ENCODE results near the gene ADAP1.
A peak's percentile ranks its signal among the peaks of the same experiment; 100 is the strongest.

ADAP1 gene

GRCh38 chr7:891291-891690 lies 63.2 kb downstream of the ADAP1 start:
- H3K4ac ChIP-seq (ENCODE audit: low read depth, low read length), result no peak overlapping the region
- no peak overlapping the region for H2AK5ac ChIP-seq (ENCODE audit: low read length)
- H3K79me2 ChIP-seq (ENCODE audit: control insufficient read depth, insufficient read depth, low read length), result peaks cover 23% of the 10 kb centered on the region
- no CpG with 5 or more reads among the region's 29 CpGs for WGBS (ENCODE audit: extremely low coverage, insufficient coverage, low lambda C conversion rate)
- no peak overlapping the region for H3K18ac ChIP-seq (ENCODE audit: low read length)
- no peak overlapping the region for H3K56ac ChIP-seq (ENCODE audit: low read length)
- H3K4me2 ChIP-seq (ENCODE audit: low read length), result no peak overlapping the region
- no peak overlapping the region for H3K23ac ChIP-seq (ENCODE audit: low read length)
- no peak for DNase-seq
- no peak overlapping the region for H4K8ac ChIP-seq (ENCODE audit: low read depth, low read length)
- H4K5ac ChIP-seq (ENCODE audit: low read length), result no peak overlapping the region
- no peak overlapping the region for H2BK120ac ChIP-seq (ENCODE audit: low read depth, low read length)
- peaks cover 22% of the 10 kb centered on the region for H3K79me1 ChIP-seq (ENCODE audit: low read length)
- H2BK15ac ChIP-seq (replicated peaks; ENCODE audit: low read depth), result no peak overlapping the region
- H3K27me3 ChIP-seq (ENCODE audit: insufficient read depth, low read length, poor library complexity), result no peaks in the 10 kb centered on the region
- no peak overlapping the region for H3K27ac ChIP-seq (ENCODE audit: low read depth, low read length)
- H3K36me3 ChIP-seq (ENCODE audit: control insufficient read depth, insufficient read depth, low read length), result peaks cover 14% of the 10 kb centered on the region
- H3K9ac ChIP-seq (ENCODE audit: low read length), result no peak overlapping the region
- no peak overlapping the region for H3K4me3 ChIP-seq (ENCODE audit: low read length)
- no peaks in the 10 kb centered on the region for H3K4me1 ChIP-seq (ENCODE audit: control insufficient read depth, low read depth, low read length)
- H2BK5ac ChIP-seq (ENCODE audit: low read length), result no peak overlapping the region

GRCh38 chr7:890868-891267 lies 63.6 kb downstream of the ADAP1 start:
- H2AK5ac ChIP-seq (ENCODE audit: low read length), result no peak overlapping the region
- H3K4ac ChIP-seq (ENCODE audit: low read depth, low read length), result no peak overlapping the region
- no peak overlapping the region for H4K8ac ChIP-seq (ENCODE audit: low read depth, low read length)
- H2BK120ac ChIP-seq (ENCODE audit: low read depth, low read length), result no peak overlapping the region
- no peak overlapping the region for H3K9ac ChIP-seq (ENCODE audit: low read length)
- H3K56ac ChIP-seq (ENCODE audit: low read length), result no peak overlapping the region
- peaks cover 25% of the 10 kb centered on the region for H3K79me1 ChIP-seq (ENCODE audit: low read length)
- H3K27ac ChIP-seq (ENCODE audit: low read depth, low read length), result no peak overlapping the region
- WGBS (ENCODE audit: extremely low coverage, insufficient coverage, low lambda C conversion rate), result no CpG with 5 or more reads among the region's 15 CpGs
- H3K27me3 ChIP-seq (ENCODE audit: insufficient read depth, low read length, poor library complexity), result no peaks in the 10 kb centered on the region
- no peak overlapping the region for H3K4me3 ChIP-seq (ENCODE audit: low read length)
- no peak for DNase-seq
- H3K4me1 ChIP-seq (ENCODE audit: control insufficient read depth, low read depth, low read length), result no peaks in the 10 kb centered on the region
- no peak overlapping the region for H2BK5ac ChIP-seq (ENCODE audit: low read length)
- H3K79me2 ChIP-seq (ENCODE audit: control insufficient read depth, insufficient read depth, low read length), result peaks cover 27% of the 10 kb centered on the region
- no peak overlapping the region for H3K18ac ChIP-seq (ENCODE audit: low read length)
- no peak overlapping the region for H4K5ac ChIP-seq (ENCODE audit: low read length)
- no peak overlapping the region for H2BK15ac ChIP-seq (replicated peaks; ENCODE audit: low read depth)
- no peak overlapping the region for H3K23ac ChIP-seq (ENCODE audit: low read length)
- peaks cover 14% of the 10 kb centered on the region for H3K36me3 ChIP-seq (ENCODE audit: control insufficient read depth, insufficient read depth, low read length)
- H3K4me2 ChIP-seq (ENCODE audit: low read length), result no peak overlapping the region

DNA sequence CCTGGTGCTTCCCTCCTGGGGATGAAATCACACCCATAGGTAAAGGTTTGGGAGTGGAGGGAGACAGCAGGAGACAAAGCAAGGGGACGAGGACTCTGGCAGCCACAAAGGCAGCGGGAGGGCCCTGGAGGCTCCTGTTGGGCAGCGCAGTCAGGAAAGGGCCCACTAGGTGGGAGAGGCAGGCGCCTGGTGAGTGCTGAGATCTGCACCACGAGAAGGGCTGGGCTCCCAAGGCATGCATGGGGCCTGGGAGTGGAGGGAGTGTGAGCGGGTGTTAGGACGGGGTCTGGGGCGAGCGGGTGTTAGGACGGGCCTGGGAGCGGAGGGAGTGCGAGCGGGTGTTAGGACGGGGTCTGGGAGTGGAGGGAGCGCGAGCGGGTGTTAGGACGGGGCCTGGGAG lies 65.1 kb downstream of the ADAP1 start:
- H3K56ac ChIP-seq (ENCODE audit: low read length), result peak overlapping the region; percentile 45
- H4K8ac ChIP-seq (ENCODE audit: low read depth, low read length), result no peak overlapping the region
- H3K4me2 ChIP-seq (ENCODE audit: low read length), result peak overlapping the region; percentile 6
- peaks cover 10% of the 10 kb centered on the region for H3K36me3 ChIP-seq (ENCODE audit: control insufficient read depth, insufficient read depth, low read length)
- no peaks in the 10 kb centered on the region for H3K27me3 ChIP-seq (ENCODE audit: insufficient read depth, low read length, poor library complexity)
- H3K4ac ChIP-seq (ENCODE audit: low read depth, low read length), result no peak overlapping the region
- no peak overlapping the region for H2BK15ac ChIP-seq (replicated peaks; ENCODE audit: low read depth)
- no peak overlapping the region for H2BK120ac ChIP-seq (ENCODE audit: low read depth, low read length)
- no peak overlapping the region for H3K27ac ChIP-seq (ENCODE audit: low read depth, low read length)
- DNase-seq, result peak; percentile 51
- H2AK5ac ChIP-seq (ENCODE audit: low read length), result no peak overlapping the region
- peak overlapping the region; percentile 45 for H3K23ac ChIP-seq (ENCODE audit: low read length)
- no peak overlapping the region for H2BK5ac ChIP-seq (ENCODE audit: low read length)
- H3K18ac ChIP-seq (ENCODE audit: low read length), result no peak overlapping the region
- peaks cover 34% of the 10 kb centered on the region for H3K79me1 ChIP-seq (ENCODE audit: low read length)
- H4K5ac ChIP-seq (ENCODE audit: low read length), result no peak overlapping the region
- H3K79me2 ChIP-seq (ENCODE audit: control insufficient read depth, insufficient read depth, low read length), result peaks cover 41% of the 10 kb centered on the region
- H3K4me1 ChIP-seq (ENCODE audit: control insufficient read depth, low read depth, low read length), result no peaks in the 10 kb centered on the region
- H3K9ac ChIP-seq (ENCODE audit: low read length), result peak overlapping the region; percentile 7
- no peak overlapping the region for H3K4me3 ChIP-seq (ENCODE audit: low read length)
- no CpG with 5 or more reads among the region's 18 CpGs for WGBS (ENCODE audit: extremely low coverage, insufficient coverage, low lambda C conversion rate)

GRCh38 chr7:889025-889390 lies 65.5 kb downstream of the ADAP1 start:
- no peaks in the 10 kb centered on the region for H3K4me1 ChIP-seq (ENCODE audit: control insufficient read depth, low read depth, low read length)
- no peak overlapping the region for H4K5ac ChIP-seq (ENCODE audit: low read length)
- H2BK120ac ChIP-seq (ENCODE audit: low read depth, low read length), result no peak overlapping the region
- H3K23ac ChIP-seq (ENCODE audit: low read length), result peak overlapping the region; percentile 45
- peaks cover 35% of the 10 kb centered on the region for H3K79me1 ChIP-seq (ENCODE audit: low read length)
- H2BK5ac ChIP-seq (ENCODE audit: low read length), result no peak overlapping the region
- no peak overlapping the region for H3K4me3 ChIP-seq (ENCODE audit: low read length)
- no CpG with 5 or more reads among the region's 15 CpGs for WGBS (ENCODE audit: extremely low coverage, insufficient coverage, low lambda C conversion rate)
- H3K4ac ChIP-seq (ENCODE audit: low read depth, low read length), result no peak overlapping the region
- no peaks in the 10 kb centered on the region for H3K27me3 ChIP-seq (ENCODE audit: insufficient read depth, low read length, poor library complexity)
- H3K4me2 ChIP-seq (ENCODE audit: low read length), result peak overlapping the region; percentile 6
- no peak for DNase-seq
- no peak overlapping the region for H3K27ac ChIP-seq (ENCODE audit: low read depth, low read length)
- peaks cover 9% of the 10 kb centered on the region for H3K36me3 ChIP-seq (ENCODE audit: control insufficient read depth, insufficient read depth, low read length)
- no peak overlapping the region for H2BK15ac ChIP-seq (replicated peaks; ENCODE audit: low read depth)
- peaks cover 45% of the 10 kb centered on the region for H3K79me2 ChIP-seq (ENCODE audit: control insufficient read depth, insufficient read depth, low read length)
- no peak overlapping the region for H3K18ac ChIP-seq (ENCODE audit: low read length)
- H3K56ac ChIP-seq (ENCODE audit: low read length), result peak overlapping the region; percentile 45
- no peak overlapping the region for H2AK5ac ChIP-seq (ENCODE audit: low read length)
- H4K8ac ChIP-seq (ENCODE audit: low read depth, low read length), result no peak overlapping the region
- H3K9ac ChIP-seq (ENCODE audit: low read length), result peak overlapping the region; percentile 7

GRCh38 chr7:888081-889024 lies 66.1 kb downstream of the ADAP1 start:
- H4K8ac ChIP-seq (ENCODE audit: low read depth, low read length), result no peak overlapping the region
- no peak overlapping the region for H2AK5ac ChIP-seq (ENCODE audit: low read length)
- no peak overlapping the region for H3K9ac ChIP-seq (ENCODE audit: low read length)
- H3K79me1 ChIP-seq (ENCODE audit: low read length), result peaks cover 41% of the 10 kb centered on the region
- no peaks in the 10 kb centered on the region for H3K27me3 ChIP-seq (ENCODE audit: insufficient read depth, low read length, poor library complexity)
- H3K27ac ChIP-seq (ENCODE audit: low read depth, low read length), result no peak overlapping the region
- H3K36me3 ChIP-seq (ENCODE audit: control insufficient read depth, insufficient read depth, low read length), result peaks cover 5% of the 10 kb centered on the region
- no peak overlapping the region for H3K4ac ChIP-seq (ENCODE audit: low read depth, low read length)
- no peak overlapping the region for H3K4me2 ChIP-seq (ENCODE audit: low read length)
- H4K5ac ChIP-seq (ENCODE audit: low read length), result no peak overlapping the region
- no peak overlapping the region for H3K18ac ChIP-seq (ENCODE audit: low read length)
- no peak overlapping the region for H2BK5ac ChIP-seq (ENCODE audit: low read length)
- H3K4me3 ChIP-seq (ENCODE audit: low read length), result no peak overlapping the region
- H3K23ac ChIP-seq (ENCODE audit: low read length), result peak overlapping the region; percentile 45
- no peak for DNase-seq
- peak overlapping the region; percentile 7 for H3K56ac ChIP-seq (ENCODE audit: low read length)
- H3K4me1 ChIP-seq (ENCODE audit: control insufficient read depth, low read depth, low read length), result no peaks in the 10 kb centered on the region
- no peak overlapping the region for H2BK15ac ChIP-seq (replicated peaks; ENCODE audit: low read depth)
- H2BK120ac ChIP-seq (ENCODE audit: low read depth, low read length), result no peak overlapping the region
- no CpG with 5 or more reads among the region's 43 CpGs for WGBS (ENCODE audit: extremely low coverage, insufficient coverage, low lambda C conversion rate)
- H3K79me2 ChIP-seq (ENCODE audit: control insufficient read depth, insufficient read depth, low read length), result peaks cover 51% of the 10 kb centered on the region
